Endothelial cell of umbilical vein (primary cell): ENCODE data around the gene ABCA7. TPM values are rescaled to one million over a fixed set of nuclear protein-coding genes. Genes with fewer than 3 reads are reported as not detected.

Experiments used
- BruUV-seq: library from RNA; stranded (reverse); fragments of 400-500 nt; replicated peaks from 2 replicates; lab custom pipeline; 2021; lab: Mats Ljungman, UMichigan
- CTCF ChIA-PET: fragments of 300-600, 350-600 bp; sonication (Branson Sonifier 250); formaldehyde crosslinking; loops from one replicate; lab custom pipeline; 2021; ENCODE audit warnings: antibody characterized with exemption, inconsistent platforms; lab: Charles Lee
- POLR2A ChIA-PET: fragments of 300-600, 350-600 bp; sonication (Branson Sonifier 250); formaldehyde crosslinking; loops from one replicate; lab custom pipeline; 2021; ENCODE audit warnings: antibody characterized with exemption, inconsistent platforms; lab: Charles Lee
- DNase-seq: peaks from one replicate; pipeline ENCODE4 v3.0.0-alpha.2; 2011; ENCODE audit warnings: low read depth, low spot score
- FAIRE-seq: peaks from 2 replicates; lab custom pipeline; 2011; peaks lifted over from hg19 to GRCh38; lab: Jason Lieb, UNC
- H2AFZ ChIP-seq: 2 replicates; pipeline ENCODE4 v1.6.0; 2012; ENCODE audit warnings: low read depth, low read length, control low read depth, inconsistent platforms
- H3K27ac ChIP-seq: 2 replicates; pipeline ENCODE4 v1.5.1; 2011; ENCODE audit warnings: low read depth, mild to moderate bottlenecking, control low read depth, low read length, moderate library complexity; ENCODE audit not compliant: insufficient read depth
- H3K27me3 ChIP-seq, 2 experiments: 2 replicates each; pipeline versions ENCODE4 v1.6.0 to v1.6.1; 2011; ENCODE audit warnings: low read length in 2 of 2, mixed read lengths in 1 of 2; ENCODE audit not compliant: control insufficient read depth in 2 of 2, insufficient read depth in 2 of 2
- H3K36me3 ChIP-seq, 2 experiments: 2 replicates in 1 of 2; 3 replicates in 1 of 2; pipeline ENCODE4 v1.5.1; 2011; ENCODE audit warnings: low read length in 2 of 2, mild to moderate bottlenecking in 1 of 2, moderate library complexity in 1 of 2; ENCODE audit not compliant: control insufficient read depth in 2 of 2, insufficient read depth in 2 of 2; ENCODE audit errors: extremely low read depth in 1 of 2
- H3K4me1 ChIP-seq: 3 replicates; pipeline ENCODE4 v1.5.1; 2011; ENCODE audit warnings: mild to moderate bottlenecking, low read length; ENCODE audit not compliant: control insufficient read depth, insufficient read depth; ENCODE audit errors: extremely low read depth
- H3K4me2 ChIP-seq: 2 replicates; pipeline ENCODE4 v1.6.1; 2011; ENCODE audit warnings: low read length, control low read depth, mixed read lengths; ENCODE audit not compliant: insufficient read depth
- H3K4me3 ChIP-seq, 3 experiments: fragments of 200-600 bp in 1 of 3; sonication (generic), shearing (Covaris generic) in 1 of 3; replicated peaks in 1 of 3; 2 replicates each; pipeline ENCODE4 v1.5.1; 2011 to 2016; ENCODE audit warnings: control low read depth in 3 of 3, low read length in 3 of 3, mild to moderate bottlenecking in 2 of 3, inconsistent platforms in 1 of 3, low read depth in 1 of 3, moderate library complexity in 1 of 3; ENCODE audit not compliant: insufficient read depth in 1 of 3
- H3K79me2 ChIP-seq: 2 replicates; pipeline ENCODE4 v1.6.0; 2012; ENCODE audit warnings: low read length, inconsistent platforms; ENCODE audit not compliant: control insufficient read depth, insufficient read depth
- H3K9ac ChIP-seq: replicated peaks from 2 replicates; pipeline ENCODE3; 2011; ENCODE audit warnings: low read length, control low read depth; ENCODE audit not compliant: insufficient read depth; ENCODE audit errors: extremely low read depth
- H3K9me1 ChIP-seq: replicated peaks from 3 replicates; pipeline ENCODE4 v1.6.0; 2011; ENCODE audit warnings: mild to moderate bottlenecking, low read length; ENCODE audit not compliant: control insufficient read depth, insufficient read depth; ENCODE audit errors: extremely low read depth
- H3K9me3 ChIP-seq: replicated peaks from 2 replicates; pipeline ENCODE4 v1.5.1; 2012; ENCODE audit warnings: low read length, inconsistent platforms; ENCODE audit not compliant: control insufficient read depth, insufficient read depth
- H4K20me1 ChIP-seq: replicated peaks from 2 replicates; pipeline ENCODE3; 2011; ENCODE audit warnings: mild to moderate bottlenecking, low read length; ENCODE audit not compliant: control insufficient read depth, insufficient read depth; ENCODE audit errors: extremely low read depth
- EZH2 ChIP-seq: IDR thresholded peaks from 2 replicates; pipeline ENCODE4 v1.6.1; 2012; ENCODE audit warnings: borderline replicate concordance, low read depth, mild to moderate bottlenecking, moderate library complexity, low read length, inconsistent platforms; ENCODE audit not compliant: severe bottlenecking
- FOS ChIP-seq: IDR thresholded peaks from 2 replicates; pipeline ENCODE4 v1.6.1; 2011; ENCODE audit warnings: mild to moderate bottlenecking, low read length, moderate library complexity, borderline replicate concordance; ENCODE audit not compliant: insufficient read depth
- GATA2 ChIP-seq: IDR thresholded peaks from 2 replicates; pipeline ENCODE4 v1.7.0; 2011; ENCODE audit warnings: low read depth, mild to moderate bottlenecking, moderate library complexity, mixed read lengths, low read length; ENCODE audit not compliant: insufficient read length, insufficient read depth
- JUN ChIP-seq: IDR thresholded peaks from 2 replicates; pipeline ENCODE4 v1.6.1; 2011; ENCODE audit warnings: borderline replicate concordance, low read depth; ENCODE audit not compliant: insufficient read length, insufficient read depth
- MYC ChIP-seq: IDR thresholded peaks from one replicate; pipeline ENCODE4 v1.6.1; 2011; ENCODE audit warnings: mild to moderate bottlenecking, low read depth, low read length
- POLR2A ChIP-seq: IDR thresholded peaks from 2 replicates; pipeline ENCODE4 v1.6.1; 2012; ENCODE audit warnings: low read depth, mild to moderate bottlenecking, control low read depth, low read length
- POLR2AphosphoS5 ChIP-seq: IDR thresholded peaks from 2 replicates; pipeline ENCODE4 v1.6.1; 2012; ENCODE audit warnings: low read depth, mild to moderate bottlenecking, control low read depth, low read length, moderate library complexity; ENCODE audit not compliant: insufficient read depth
- dilution Hi-C: fragments of 300-500 bp; cut with MboI; formaldehyde crosslinking; loops from one replicate; pipeline ENCODE4 v1.15.0; 2019; ENCODE audit warnings: low sequenced_read_pairs; ENCODE audit not compliant: extremely low pct_ligation_motif_present
- intact Hi-C: fragments of 100-400 bp; cut with micrococcal nuclease; formaldehyde crosslinking; loops from one replicate; pipeline ENCODE4 v1.10.0; 2022
- polyA plus RNA-seq, 4 experiments: library from polyadenylated mRNA; depleted of rRNA in 3 of 4; stranded (reverse) in 3 of 4; unstranded in 1 of 4; fragments of >200 nt; gene quantifications; 2 replicates each; pipeline versions ENCODE4 v1.2.1 to v1.2.3, GENCODE V29; 2011 to 2012; ENCODE audit warnings: missing spikeins in 1 of 4
- total RNA-seq: library from RNA; stranded (reverse); gene quantifications from 2 replicates; pipeline ENCODE4 v1.2.3, GENCODE V29; 2021
- TF ChIP-seq, protein P1 (sequence below), 2 donors: IDR thresholded peaks; 1 replicate in 1 of 2; 2 replicates in 1 of 2; pipeline ENCODE4 v1.5.1; 2011; ENCODE audit warnings: low read length in 2 of 2, mild to moderate bottlenecking in 2 of 2, moderate library complexity in 2 of 2, control low read depth in 1 of 2, inconsistent platforms in 1 of 2, low read depth in 1 of 2; ENCODE audit not compliant: insufficient read depth in 1 of 2; ENCODE audit errors: extremely low read depth in 1 of 2
- TF ChIP-seq, protein P2 (sequence below): IDR thresholded peaks from 2 replicates; pipeline ENCODE4 v1.6.1; 2011; ENCODE audit not compliant: insufficient read depth, insufficient read length

Gene ABCA7
- total and polyA plus RNA-seq, 2 donors (not counting 3 experiments of a cell fraction or from before 2014, with no cell fraction given), result 5.7 to 9.8 TPM

DNA sequence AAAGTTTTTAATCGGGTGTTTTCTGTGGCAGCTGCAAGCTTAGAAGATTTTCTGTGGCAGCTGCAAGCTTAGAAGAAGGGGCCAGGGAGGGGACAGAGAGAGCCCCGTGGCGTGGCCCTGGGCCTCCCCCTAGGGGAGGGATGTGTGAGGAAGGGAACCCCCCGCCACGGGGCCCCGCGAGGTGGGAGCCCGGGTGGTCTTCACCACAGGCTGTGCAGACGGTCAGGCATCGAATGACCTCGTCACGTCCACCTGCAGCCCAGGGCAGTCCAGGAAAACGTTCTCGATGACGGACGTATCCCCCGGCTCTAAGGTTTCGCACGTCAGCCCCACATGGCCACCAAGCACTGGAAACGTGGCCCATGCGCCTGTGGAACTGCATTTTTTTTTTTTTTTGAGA, 46.7 kb downstream of the ABCA7 start:
- H3K9me1 ChIP-seq, result no peaks in the 10 kb centered on the region
- ChIA-PET POLR2A (no interaction called here), CTCF (interaction anchor here (0.9 to 1.7 kb wide), 2 partner anchors 21 to 27 kb away, joined by 3 to 4 read pairs; no protein-coding TSS in a partner anchor)
- no peaks in the 10 kb centered on the region for H3K27me3 ChIP-seq
- BruUV-seq, result no TSS peak
- intact Hi-C loops, result no loop called here
- dilution Hi-C loops, result no loop called here
- H3K4me2 ChIP-seq, result no peak overlapping the region
- no peaks in the 10 kb centered on the region for H3K4me1 ChIP-seq
- no peak overlapping the region for H3K27ac ChIP-seq
- no peak for TF ChIP-seq POLR2AphosphoS5
- peak; percentile 9 for TF ChIP-seq POLR2A
- TF ChIP-seq EZH2, result no peak
- H3K36me3 ChIP-seq, result peaks cover 9 to 22% of the 10 kb centered on the region in 2 experiments
- FAIRE-seq (no peak), DNase-seq (no peak)
- no peaks in the 10 kb centered on the region for H3K9me3 ChIP-seq
- H2AFZ ChIP-seq, result no peak overlapping the region
- no peaks in the 10 kb centered on the region for H3K79me2 ChIP-seq
- no peaks in the 10 kb centered on the region for H4K20me1 ChIP-seq
- no peak overlapping the region for H3K4me3 ChIP-seq
- H3K9ac ChIP-seq, result no peak overlapping the region

DNA sequence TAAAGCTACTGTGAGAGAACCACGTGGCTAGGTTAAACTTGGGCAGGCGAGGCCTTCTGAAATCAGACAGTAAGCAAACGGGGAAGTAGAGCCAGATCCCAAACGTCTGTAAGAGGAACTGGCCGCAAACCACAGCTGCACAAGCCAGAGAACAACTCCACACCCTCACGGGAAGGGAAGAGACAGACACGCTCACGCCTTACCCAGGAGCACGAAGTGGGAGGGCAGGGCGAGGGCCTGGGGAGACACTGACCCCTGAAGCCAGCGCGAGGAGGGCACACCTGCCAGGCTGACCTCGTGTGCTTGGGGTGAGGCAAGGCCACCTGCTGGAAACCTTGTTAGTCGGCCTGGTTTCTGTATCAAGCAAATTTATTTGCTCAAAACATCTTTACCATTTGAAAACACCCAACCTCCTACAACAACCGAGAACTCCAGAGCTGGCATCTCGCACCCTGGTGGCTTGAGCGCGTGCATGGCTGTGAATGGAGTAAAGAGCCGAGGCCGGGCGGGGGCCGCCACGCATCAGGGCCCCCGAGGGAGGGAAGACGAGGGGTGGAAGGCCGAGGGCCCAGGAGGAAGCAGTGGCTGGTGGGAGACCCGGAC, 48.0 kb downstream of the ABCA7 start:
- FAIRE-seq (no peak), DNase-seq (no peak)
- CTCF ChIA-PET, result no interaction called here
- intact Hi-C loops, result no loop called here
- Histone ChIP-seq H3K4me3 (no peak overlapping the region), H2AFZ (no peak overlapping the region), H3K27ac (no peak overlapping the region), H3K4me1 (no peaks in the 10 kb centered on the region), H3K4me2 (no peak overlapping the region), H3K27me3 (no peaks in the 10 kb centered on the region), H3K9me3 (no peaks in the 10 kb centered on the region), H3K36me3 (peaks cover 9 to 26% of the 10 kb centered on the region in 2 experiments), H3K79me2 (peaks cover 2% of the 10 kb centered on the region), H3K9me1 (no peaks in the 10 kb centered on the region), H4K20me1 (no peaks in the 10 kb centered on the region), H3K9ac (no peak overlapping the region)
- BruUV-seq, result TSS peak; percentile 9
- POLR2A ChIA-PET, result no interaction called here
- TF ChIP-seq POLR2AphosphoS5, result no peak
- TF ChIP-seq, protein P1, sequence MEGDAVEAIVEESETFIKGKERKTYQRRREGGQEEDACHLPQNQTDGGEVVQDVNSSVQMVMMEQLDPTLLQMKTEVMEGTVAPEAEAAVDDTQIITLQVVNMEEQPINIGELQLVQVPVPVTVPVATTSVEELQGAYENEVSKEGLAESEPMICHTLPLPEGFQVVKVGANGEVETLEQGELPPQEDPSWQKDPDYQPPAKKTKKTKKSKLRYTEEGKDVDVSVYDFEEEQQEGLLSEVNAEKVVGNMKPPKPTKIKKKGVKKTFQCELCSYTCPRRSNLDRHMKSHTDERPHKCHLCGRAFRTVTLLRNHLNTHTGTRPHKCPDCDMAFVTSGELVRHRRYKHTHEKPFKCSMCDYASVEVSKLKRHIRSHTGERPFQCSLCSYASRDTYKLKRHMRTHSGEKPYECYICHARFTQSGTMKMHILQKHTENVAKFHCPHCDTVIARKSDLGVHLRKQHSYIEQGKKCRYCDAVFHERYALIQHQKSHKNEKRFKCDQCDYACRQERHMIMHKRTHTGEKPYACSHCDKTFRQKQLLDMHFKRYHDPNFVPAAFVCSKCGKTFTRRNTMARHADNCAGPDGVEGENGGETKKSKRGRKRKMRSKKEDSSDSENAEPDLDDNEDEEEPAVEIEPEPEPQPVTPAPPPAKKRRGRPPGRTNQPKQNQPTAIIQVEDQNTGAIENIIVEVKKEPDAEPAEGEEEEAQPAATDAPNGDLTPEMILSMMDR (IDR thresholded peaks at IDR 0.05; ENCODE audit: extremely low read depth in 1 of 2, insufficient read depth in 1 of 2, low read depth in 1 of 2, low read length in 2 of 2), result no peak
- TF ChIP-seq, protein P2, sequence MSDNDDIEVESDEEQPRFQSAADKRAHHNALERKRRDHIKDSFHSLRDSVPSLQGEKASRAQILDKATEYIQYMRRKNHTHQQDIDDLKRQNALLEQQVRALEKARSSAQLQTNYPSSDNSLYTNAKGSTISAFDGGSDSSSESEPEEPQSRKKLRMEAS, result no peak
- no peak for TF ChIP-seq GATA2
- no peak for TF ChIP-seq FOS
- no peak for TF ChIP-seq EZH2
- TF ChIP-seq MYC, result no peak
- no peak for TF ChIP-seq POLR2A
- TF ChIP-seq JUN, result no peak
- dilution Hi-C loops, result no loop called here
